Dendritic cell treated with granulocyte-macrophage colony-stimulating factor and Interleukin-4, amounts not matched to agents 40 ng/mL and 50 ng/mL, for 4 days (primary cell): ENCODE measurements around the gene TMEM254.
A peak's percentile ranks its signal among the peaks of the same experiment; 100 is the strongest.
"Not testable (repeated sequence)": the region's sequence is repeated elsewhere in the genome, so short reads cannot be mapped to it uniquely, and the experiment has no call there.

ENCODE experiments used
- H3K27ac Mint-ChIP-seq: one replicate; pipeline ENCODE4 v1.8.0; 2022; ENCODE audit warnings: mild to moderate bottlenecking, mixed read lengths
- H3K27me3 Mint-ChIP-seq: one replicate; pipeline ENCODE4 v1.8.0; 2022; ENCODE audit warnings: mild to moderate bottlenecking, mixed read lengths
- H3K36me3 Mint-ChIP-seq: one replicate; pipeline ENCODE4 v1.8.0; 2022; ENCODE audit warnings: low read depth, mixed read lengths
- H3K4me1 Mint-ChIP-seq: one replicate; pipeline ENCODE4 v1.8.0; 2022; ENCODE audit warnings: low read depth, mixed read lengths
- H3K4me3 Mint-ChIP-seq: one replicate; pipeline ENCODE4 v1.8.0; 2022; ENCODE audit warnings: mild to moderate bottlenecking, moderate library complexity, mixed read lengths
- H3K9me3 Mint-ChIP-seq: one replicate; pipeline ENCODE4 v1.8.0; 2022; ENCODE audit warnings: mixed read lengths
- intact Hi-C: fragments of 100-400 bp; cut with micrococcal nuclease; formaldehyde crosslinking; loops from one replicate; pipeline ENCODE4 v1.15.0; 2022

Gene TMEM254

DNA sequence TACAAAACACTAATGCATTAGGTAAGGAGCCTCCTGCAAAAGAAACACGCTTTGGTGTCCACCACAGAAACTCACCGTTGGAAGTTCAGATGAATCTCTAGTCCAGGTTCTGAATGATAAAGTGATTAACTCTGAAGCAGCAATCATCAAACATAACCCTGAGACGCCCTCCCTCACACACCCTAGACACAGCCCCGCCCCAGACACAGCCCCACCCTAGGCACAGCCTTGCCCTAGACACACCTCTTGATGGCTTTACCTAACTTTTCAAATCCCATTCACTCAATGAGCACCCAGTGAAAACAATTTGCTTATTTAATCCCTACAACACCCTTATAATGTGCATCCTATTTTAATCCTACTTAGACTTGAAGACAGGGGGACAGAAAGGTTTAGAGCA, 21.3 kb upstream of the TMEM254 start:
- intact Hi-C loops = loop anchor here (10.0 kb wide), 1 partner anchor 198 kb away; no protein-coding TSS in a partner anchor
- H3K36me3 Mint-ChIP-seq = no peaks in the 10 kb centered on the region

DNA sequence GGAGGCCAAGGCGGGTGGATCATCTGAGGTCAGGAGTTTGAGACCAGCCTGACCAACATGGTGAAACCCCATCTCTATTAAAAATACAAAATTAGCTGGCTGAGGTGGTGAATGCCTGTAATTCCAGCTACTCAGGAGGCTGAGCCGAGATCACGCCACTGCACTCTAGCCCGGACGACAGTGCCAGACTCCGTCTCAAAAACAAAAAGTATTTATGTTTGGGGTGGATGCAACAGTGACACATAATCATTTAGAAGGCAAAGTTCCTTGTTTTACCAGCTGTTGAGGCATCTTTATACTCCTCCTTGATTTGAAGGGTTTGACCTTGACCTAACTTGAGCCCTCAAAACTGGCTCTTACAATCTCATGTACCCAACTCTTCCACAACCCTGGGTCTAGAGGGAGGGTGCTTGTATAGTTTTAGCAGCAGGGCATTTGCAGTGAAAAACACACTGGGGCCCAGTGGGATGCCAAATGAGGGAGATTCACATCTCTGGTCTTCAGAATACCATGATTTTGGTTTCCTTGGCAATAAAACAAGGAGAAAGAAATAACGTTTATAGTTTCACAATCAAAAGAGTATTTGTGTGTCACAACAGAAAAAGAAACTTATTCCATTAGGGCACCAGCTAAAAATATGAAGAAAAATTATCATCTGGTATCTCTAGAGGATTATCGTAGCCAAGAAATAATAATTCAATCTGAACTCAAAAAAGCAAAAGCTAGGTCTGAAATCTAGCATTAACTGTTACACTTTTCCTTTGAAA, 14.2 kb upstream of the TMEM254 start:
- Mint-ChIP-seq H3K27me3 (peaks cover 2% of the 10 kb centered on the region), H3K9me3 (no peaks in the 10 kb centered on the region), H3K4me3 (no peak overlapping the region), H3K27ac (no peak overlapping the region), H3K36me3 (no peaks in the 10 kb centered on the region), H3K4me1 (no peaks in the 10 kb centered on the region)
- intact Hi-C loops = no loop called here

More for the DNA sequence above, 21.3 kb upstream of the TMEM254 start:
- Mint-ChIP-seq H3K4me3 (no peak overlapping the region), H3K27ac (no peak overlapping the region), H3K4me1 (peaks cover 6% of the 10 kb centered on the region), H3K27me3 (no peaks in the 10 kb centered on the region), H3K9me3 (no peaks in the 10 kb centered on the region)

DNA sequence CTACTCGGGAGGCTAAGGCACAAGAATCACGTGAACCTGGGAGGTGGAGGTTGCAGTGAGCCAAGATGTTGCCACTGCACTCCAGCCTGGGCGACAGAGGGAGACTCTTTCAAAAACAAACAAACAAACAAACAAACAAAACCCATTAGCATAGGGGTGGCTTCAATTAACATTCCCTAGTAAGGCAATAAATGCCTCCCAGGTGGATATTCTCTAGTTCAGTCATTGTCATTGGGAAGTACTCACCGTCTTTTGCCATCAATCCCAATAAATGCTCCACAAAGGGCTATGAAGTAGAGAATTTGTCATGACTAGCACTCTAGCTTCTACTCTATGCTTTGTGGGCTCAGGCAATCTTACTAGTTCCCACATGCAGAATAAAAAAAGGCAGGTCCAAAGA, 11.7 kb upstream of the TMEM254 start:
- no peaks in the 10 kb centered on the region for H3K36me3 Mint-ChIP-seq
- H3K4me3 Mint-ChIP-seq = no peak overlapping the region
- H3K4me1 Mint-ChIP-seq = no peaks in the 10 kb centered on the region
- H3K27ac Mint-ChIP-seq = no peak overlapping the region
- intact Hi-C loops = no loop called here
- no peaks in the 10 kb centered on the region for H3K9me3 Mint-ChIP-seq
- peaks cover 3% of the 10 kb centered on the region for H3K27me3 Mint-ChIP-seq

DNA sequence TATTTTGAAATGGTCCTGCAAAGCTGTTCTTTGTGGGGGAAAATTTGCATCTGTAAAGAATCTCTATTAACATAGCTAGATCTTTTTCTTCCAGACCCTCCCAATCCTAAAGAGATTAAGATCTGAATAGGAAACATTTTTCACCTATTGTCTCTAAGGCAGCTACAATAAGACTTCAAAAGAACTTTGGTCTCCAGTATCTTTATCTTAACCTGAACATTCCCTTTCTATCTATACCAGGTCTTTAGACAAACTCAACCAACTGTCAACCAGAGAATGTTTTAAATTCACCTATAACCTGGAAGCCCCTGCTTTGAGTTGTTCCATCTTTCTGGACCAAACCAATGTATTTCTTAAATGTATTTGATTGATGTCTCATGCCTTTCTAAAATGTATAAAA, 10.6 kb upstream of the TMEM254 start:
- H3K4me1 Mint-ChIP-seq, H3K27me3 Mint-ChIP-seq, H3K27ac Mint-ChIP-seq, H3K9me3 Mint-ChIP-seq, H3K36me3 Mint-ChIP-seq, H3K4me3 Mint-ChIP-seq, intact Hi-C loops: not testable (repeated sequence)

DNA sequence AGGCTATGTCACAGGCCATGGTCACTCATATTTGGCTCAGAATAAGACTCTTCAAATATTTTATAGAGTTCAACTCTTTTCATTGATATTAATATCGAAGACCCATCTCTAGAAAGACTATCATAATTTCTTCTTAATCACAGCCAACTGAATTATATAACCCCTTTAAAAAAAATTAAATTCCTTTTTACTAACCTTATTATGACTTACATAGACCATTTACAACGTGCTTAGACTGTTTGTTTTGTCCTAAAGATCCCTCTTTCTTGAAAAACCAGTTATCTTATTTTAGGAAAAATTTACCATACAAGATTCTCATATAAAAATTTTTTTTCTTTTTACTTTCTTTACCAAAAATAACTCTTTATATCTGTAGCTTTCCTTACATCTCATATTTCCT, 10.2 kb upstream of the TMEM254 start:
- no peaks in the 10 kb centered on the region for H3K36me3 Mint-ChIP-seq
- H3K9me3 Mint-ChIP-seq = no peaks in the 10 kb centered on the region
- H3K4me3 Mint-ChIP-seq = no peak overlapping the region
- H3K27me3 Mint-ChIP-seq = peaks cover 3% of the 10 kb centered on the region
- no peak overlapping the region for H3K27ac Mint-ChIP-seq
- intact Hi-C loops = no loop called here
- no peaks in the 10 kb centered on the region for H3K4me1 Mint-ChIP-seq

DNA sequence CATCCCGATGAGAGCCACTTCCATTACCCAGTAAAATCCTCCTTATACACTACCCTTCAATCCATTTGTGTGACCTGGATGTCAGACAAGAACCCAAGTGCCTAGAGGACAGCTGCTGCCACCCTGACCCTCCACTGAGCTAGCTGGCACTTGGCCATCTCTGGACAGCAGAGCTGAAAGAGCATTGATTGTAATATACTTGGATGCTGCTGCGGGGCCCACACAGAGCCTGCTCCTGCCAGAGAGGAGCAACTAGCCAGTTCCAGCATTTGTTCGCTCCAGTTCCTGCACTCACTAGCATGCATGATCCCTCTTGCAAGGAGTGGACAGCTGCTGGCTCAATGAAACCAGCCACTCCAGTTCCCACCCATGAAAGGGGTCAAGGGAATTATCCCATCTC, 8.4 kb upstream of the TMEM254 start:
- H3K4me3 Mint-ChIP-seq = no peak overlapping the region
- peaks cover 3% of the 10 kb centered on the region for H3K27me3 Mint-ChIP-seq
- no peak overlapping the region for H3K27ac Mint-ChIP-seq
- H3K36me3 Mint-ChIP-seq = no peaks in the 10 kb centered on the region
- no peaks in the 10 kb centered on the region for H3K4me1 Mint-ChIP-seq
- intact Hi-C loops = no loop called here
- no peaks in the 10 kb centered on the region for H3K9me3 Mint-ChIP-seq

DNA sequence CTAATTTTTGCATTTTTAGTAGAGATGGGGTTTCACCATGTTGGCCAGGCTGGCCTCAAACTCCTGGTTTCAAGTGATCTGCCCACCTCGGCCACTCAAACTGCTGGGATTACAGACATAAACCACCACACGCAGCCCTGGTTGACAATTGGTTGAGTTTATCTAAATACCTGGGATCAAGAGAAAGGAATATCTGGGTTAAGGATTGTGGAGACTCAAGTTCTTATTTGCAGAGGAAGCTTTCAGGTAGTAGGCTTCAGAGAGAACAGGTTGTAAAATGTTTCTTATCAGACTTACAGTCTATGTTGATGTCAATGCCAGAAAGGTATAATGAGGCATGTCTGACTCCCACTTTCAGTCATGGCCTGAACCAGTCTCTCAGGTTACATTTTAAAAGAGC, 5.9 kb upstream of the TMEM254 start:
- peaks cover 3% of the 10 kb centered on the region for H3K27me3 Mint-ChIP-seq
- peaks cover 5% of the 10 kb centered on the region for H3K4me1 Mint-ChIP-seq
- no peak overlapping the region for H3K27ac Mint-ChIP-seq
- intact Hi-C loops = no loop called here
- no peak overlapping the region for H3K4me3 Mint-ChIP-seq
- no peaks in the 10 kb centered on the region for H3K36me3 Mint-ChIP-seq
- no peaks in the 10 kb centered on the region for H3K9me3 Mint-ChIP-seq

DNA sequence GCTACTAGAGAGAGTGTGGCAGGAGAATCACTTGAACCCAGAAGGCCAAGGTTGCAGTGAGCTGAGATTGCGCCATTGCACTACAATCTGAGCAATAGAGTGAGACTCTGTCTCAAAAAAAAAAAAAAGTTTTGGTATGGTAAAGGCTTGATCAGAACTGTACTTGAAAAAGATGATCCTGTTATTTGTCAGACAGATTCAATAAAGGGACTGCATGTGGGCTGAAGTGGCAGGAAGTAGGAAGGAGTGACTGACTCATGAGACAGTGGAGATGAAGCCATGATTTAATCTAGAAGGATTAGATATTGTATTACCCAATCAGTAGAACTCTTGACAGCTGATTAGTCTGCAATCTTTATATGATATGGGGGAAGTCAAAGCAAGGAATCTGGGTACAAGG, 2.7 kb upstream of the TMEM254 start:
- H3K9me3 Mint-ChIP-seq = no peaks in the 10 kb centered on the region
- H3K4me1 Mint-ChIP-seq = peaks cover 23% of the 10 kb centered on the region
- no peak overlapping the region for H3K27ac Mint-ChIP-seq
- no peaks in the 10 kb centered on the region for H3K27me3 Mint-ChIP-seq
- intact Hi-C loops = no loop called here
- H3K36me3 Mint-ChIP-seq = peaks cover 11% of the 10 kb centered on the region
- no peak overlapping the region for H3K4me3 Mint-ChIP-seq

DNA sequence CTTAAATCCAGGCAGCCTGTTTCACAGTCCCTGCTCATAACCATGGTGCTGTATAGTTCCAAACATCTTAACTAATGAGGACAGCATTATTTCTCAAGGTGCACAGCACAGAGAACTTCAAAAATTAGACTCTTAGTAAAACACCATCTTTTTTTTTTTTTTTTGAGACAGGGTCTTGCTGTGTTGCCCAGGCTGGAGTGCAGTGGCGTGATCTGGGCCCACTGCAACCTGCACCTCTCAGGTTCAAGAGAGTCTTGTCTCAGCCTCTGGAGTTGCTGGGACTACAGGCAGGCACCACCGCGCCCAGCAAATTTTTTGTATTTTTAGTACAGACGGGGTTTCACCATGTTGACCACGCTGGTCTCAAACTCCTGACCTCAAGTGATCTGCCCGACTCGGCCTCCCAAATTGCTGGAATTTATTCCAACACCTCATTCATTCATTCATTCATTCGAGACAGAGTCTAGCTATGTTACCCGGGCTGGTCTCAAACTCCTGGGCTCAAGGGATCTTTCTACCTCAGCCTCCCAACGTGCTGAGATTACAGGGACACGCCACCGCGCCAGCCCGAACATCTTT, 507 bp upstream of the TMEM254 start:
- peaks cover 11% of the 10 kb centered on the region for H3K36me3 Mint-ChIP-seq
- H3K27me3 Mint-ChIP-seq = no peaks in the 10 kb centered on the region
- intact Hi-C loops = no loop called here
- H3K4me1 Mint-ChIP-seq = peaks cover 23% of the 10 kb centered on the region
- H3K27ac Mint-ChIP-seq = peak overlapping the region; percentile 95
- H3K4me3 Mint-ChIP-seq = peak overlapping the region; percentile 92
- H3K9me3 Mint-ChIP-seq = no peaks in the 10 kb centered on the region

DNA sequence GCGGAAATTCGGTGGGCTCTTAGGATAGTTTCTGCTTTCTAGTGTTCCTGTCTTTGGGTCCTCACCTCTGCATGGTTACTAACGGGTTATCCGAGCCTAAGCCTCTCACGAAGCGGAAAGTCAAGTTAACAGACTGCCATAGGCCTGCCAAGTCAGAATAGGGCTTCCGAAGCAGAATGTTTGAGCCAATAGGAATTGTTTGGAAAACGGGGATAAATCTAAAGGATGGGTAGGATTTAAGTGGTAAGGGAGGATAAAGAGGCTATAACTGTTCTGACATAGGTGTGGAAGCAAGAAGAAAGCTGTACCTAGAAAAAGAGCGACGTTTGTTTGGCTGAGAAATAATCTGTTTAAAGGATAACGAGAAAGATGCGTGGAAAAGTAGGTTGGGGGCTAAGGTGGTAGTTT, 851 bp downstream of the TMEM254 start:
- peaks cover 22% of the 10 kb centered on the region for H3K36me3 Mint-ChIP-seq
- H3K9me3 Mint-ChIP-seq = no peaks in the 10 kb centered on the region
- H3K27me3 Mint-ChIP-seq = no peaks in the 10 kb centered on the region
- intact Hi-C loops = no loop called here
- peak overlapping the region; percentile 95 for H3K27ac Mint-ChIP-seq
- peak overlapping the region; percentile 92 for H3K4me3 Mint-ChIP-seq
- H3K4me1 Mint-ChIP-seq = peaks cover 23% of the 10 kb centered on the region

DNA sequence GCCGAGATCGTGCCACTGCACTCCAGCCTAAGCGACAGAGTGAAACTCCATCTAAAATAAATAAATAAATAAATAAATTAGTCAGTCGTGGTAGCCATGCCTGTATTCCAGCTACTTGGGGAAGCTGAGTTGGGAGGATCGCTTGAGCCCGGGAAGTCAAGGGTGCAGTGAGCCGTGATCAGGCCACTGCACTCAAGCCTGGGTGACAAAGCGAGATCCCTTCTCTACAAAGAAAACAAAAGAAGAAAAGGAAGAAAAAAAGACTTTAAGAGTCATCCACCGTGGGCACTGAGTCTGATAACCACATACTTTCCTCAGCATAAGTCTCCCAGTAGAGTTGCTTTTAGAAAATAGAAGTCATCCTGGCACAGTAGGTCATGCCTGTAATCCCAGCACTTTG, 2.6 kb downstream of the TMEM254 start:
- intact Hi-C loops = no loop called here
- H3K9me3 Mint-ChIP-seq = no peaks in the 10 kb centered on the region
- H3K27me3 Mint-ChIP-seq = no peaks in the 10 kb centered on the region
- no peak overlapping the region for H3K27ac Mint-ChIP-seq
- H3K36me3 Mint-ChIP-seq = peaks cover 25% of the 10 kb centered on the region
- peaks cover 18% of the 10 kb centered on the region for H3K4me1 Mint-ChIP-seq
- no peak overlapping the region for H3K4me3 Mint-ChIP-seq

DNA sequence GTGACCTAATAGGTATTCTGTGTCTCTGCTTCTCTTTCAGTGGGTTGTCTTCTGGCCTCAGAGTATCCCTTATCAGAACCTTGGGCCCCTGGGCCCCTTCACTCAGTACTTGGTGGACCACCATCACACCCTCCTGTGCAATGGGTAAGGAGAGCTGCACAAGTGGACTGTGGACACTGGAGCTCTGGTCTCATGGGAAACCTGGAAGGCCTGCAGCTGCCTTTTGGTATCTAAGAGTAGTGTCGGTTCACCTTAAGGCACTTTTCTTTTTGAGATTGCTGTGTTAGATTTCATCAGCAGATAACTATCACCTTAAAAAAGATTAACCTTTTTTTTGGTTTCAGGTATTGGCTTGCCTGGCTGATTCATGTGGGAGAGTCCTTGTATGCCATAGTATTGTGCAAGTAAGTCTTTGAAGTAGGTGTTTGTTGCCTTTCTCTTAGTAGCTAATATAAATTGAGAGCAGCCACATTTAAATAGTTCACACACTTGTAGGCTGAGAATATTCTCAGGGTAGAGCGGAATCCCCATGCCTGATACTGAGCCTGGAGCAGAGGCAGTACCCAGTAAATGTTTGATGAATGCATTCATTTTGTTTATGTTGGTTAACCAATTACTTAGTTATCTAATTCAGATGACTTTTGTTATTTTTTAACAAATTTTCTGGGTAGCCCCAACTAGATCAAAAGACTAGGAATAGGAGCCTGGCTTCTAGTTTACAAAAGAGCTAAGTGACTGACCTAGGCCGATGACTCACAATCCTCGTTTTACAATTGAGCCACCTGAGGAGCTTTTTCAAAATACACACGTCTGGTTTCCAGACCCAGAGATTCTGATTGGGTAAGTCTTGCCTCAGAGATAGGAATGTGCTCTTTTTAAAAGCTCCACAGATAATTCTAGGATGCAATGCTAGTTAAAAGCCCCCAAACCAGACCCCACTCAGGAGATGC, 3.6 kb downstream of the TMEM254 start:
- Mint-ChIP-seq H3K9me3 (no peaks in the 10 kb centered on the region), H3K27me3 (no peaks in the 10 kb centered on the region), H3K27ac (no peak overlapping the region), H3K4me1 (peaks cover 18% of the 10 kb centered on the region), H3K36me3 (peaks cover 25% of the 10 kb centered on the region), H3K4me3 (no peak overlapping the region)
- intact Hi-C loops = no loop called here

DNA sequence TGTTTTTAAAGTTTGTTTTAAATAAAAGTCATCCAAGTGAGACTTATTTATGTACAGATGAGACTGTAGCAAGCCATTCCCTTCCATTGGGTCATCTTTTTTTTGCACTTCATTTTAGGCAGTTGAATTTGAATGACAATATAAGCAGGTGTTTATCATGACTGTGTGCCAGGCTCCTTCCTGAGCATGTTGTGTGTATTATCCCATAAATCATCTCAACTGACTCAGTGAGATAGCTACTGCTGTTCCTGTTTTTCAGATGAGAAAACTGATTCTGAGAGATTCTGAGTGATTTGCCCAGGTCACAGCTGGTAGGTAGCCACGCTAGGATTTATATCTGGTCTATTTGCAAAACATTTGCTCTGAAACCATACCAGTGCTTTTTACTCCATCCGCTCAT, 11.7 kb downstream of the TMEM254 start:
- Mint-ChIP-seq H3K4me3 (no peak overlapping the region), H3K27me3 (no peaks in the 10 kb centered on the region), H3K27ac (no peak overlapping the region), H3K4me1 (no peaks in the 10 kb centered on the region), H3K36me3 (peaks cover 20% of the 10 kb centered on the region), H3K9me3 (no peaks in the 10 kb centered on the region)
- intact Hi-C loops = no loop called here

DNA sequence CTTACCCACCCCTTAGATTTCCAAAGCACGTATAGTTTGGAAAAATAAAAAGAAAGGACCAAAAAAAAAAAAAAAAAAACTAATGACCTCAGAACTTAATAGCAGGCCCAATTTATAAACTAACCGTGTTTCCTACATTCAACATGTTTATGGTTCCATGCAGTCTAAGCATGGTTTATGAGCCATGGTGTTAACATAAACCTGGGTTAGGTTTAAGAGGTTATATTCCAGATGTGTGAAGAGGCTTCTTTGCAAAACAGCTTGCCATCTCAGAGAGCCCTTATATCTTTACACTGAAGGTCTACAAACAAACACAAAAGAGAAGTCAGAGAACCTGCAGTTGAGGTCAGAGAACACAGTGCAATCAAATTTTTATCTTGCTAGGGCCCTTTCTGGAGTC, 15.8 kb downstream of the TMEM254 start:
- H3K36me3 Mint-ChIP-seq = peaks cover 14% of the 10 kb centered on the region
- no peaks in the 10 kb centered on the region for H3K4me1 Mint-ChIP-seq
- peaks cover 4% of the 10 kb centered on the region for H3K27me3 Mint-ChIP-seq
- no peak overlapping the region for H3K4me3 Mint-ChIP-seq
- intact Hi-C loops = no loop called here
- no peak overlapping the region for H3K27ac Mint-ChIP-seq
- H3K9me3 Mint-ChIP-seq = no peaks in the 10 kb centered on the region
